NCI-H526 treated with DMSO at 0.1 percent for 48 hours (cell line): Measurements from ENCODE around the gene NFIA.

Source experiments
- DNase-seq: peaks from one replicate; lab custom pipeline; 2025; lab: John Stamatoyannopoulos, UW

Gene NFIA

GRCh38 chr1:61215676-61216289 is 133.4 kb downstream of the NFIA start:
- DNase-seq: no peak

- DNase-seq: no peak
Measured at GRCh38 chr1:61220536-61220935, 138.2 kb downstream of the NFIA start.

- no peak for DNase-seq
Measured at GRCh38 chr1:61221642-61222041, 139.3 kb downstream of the NFIA start.

- no peak for DNase-seq
Measured at GRCh38 chr1:61222240-61222639, 139.9 kb downstream of the NFIA start.

- no peak for DNase-seq
Measured at GRCh38 chr1:61223140-61223539, 140.8 kb downstream of the NFIA start.

GRCh38 chr1:61224609-61225008 is 142.2 kb downstream of the NFIA start:
- DNase-seq: no peak

- no peak for DNase-seq
Measured at GRCh38 chr1:61225478-61225877, 143.1 kb downstream of the NFIA start.

GRCh38 chr1:61226791-61227567 is 144.6 kb downstream of the NFIA start:
- DNase-seq: no peak

GRCh38 chr1:61227857-61228550 is 145.6 kb downstream of the NFIA start:
- DNase-seq: no peak

GRCh38 chr1:61230523-61230922 is 148.2 kb downstream of the NFIA start:
- peak; percentile 3 for DNase-seq

- no peak for DNase-seq
Measured at GRCh38 chr1:61231795-61232194, 149.4 kb downstream of the NFIA start.

GRCh38 chr1:61233121-61233660 is 150.8 kb downstream of the NFIA start:
- DNase-seq: no peak

- DNase-seq: no peak
Measured at GRCh38 chr1:61234587-61234919, 152.2 kb downstream of the NFIA start.

- no peak for DNase-seq
Measured at GRCh38 chr1:61237147-61237546, 154.8 kb downstream of the NFIA start.

GRCh38 chr1:61237659-61238358 is 155.4 kb downstream of the NFIA start:
- no peak for DNase-seq

- no peak for DNase-seq
Measured at GRCh38 chr1:61238359-61238665, 156.0 kb downstream of the NFIA start.

GRCh38 chr1:61240878-61241277 is 158.5 kb downstream of the NFIA start:
- DNase-seq: no peak

GRCh38 chr1:61241411-61241838 is 159.1 kb downstream of the NFIA start:
- no peak for DNase-seq

- DNase-seq: no peak
Measured at GRCh38 chr1:61241973-61242381, 159.6 kb downstream of the NFIA start.

GRCh38 chr1:61244114-61244513 is 161.8 kb downstream of the NFIA start:
- no peak for DNase-seq

GRCh38 chr1:61245696-61246400 is 163.5 kb downstream of the NFIA start:
- DNase-seq: no peak
